Neural progenitor cell (in vitro differentiated cells): Measurements from ENCODE around the gene SIN3B. TPM values are rescaled to one million over a fixed set of nuclear protein-coding genes. Genes with fewer than 3 reads are reported as not detected.

Experiments
- DNase-seq: peaks from one replicate; pipeline ENCODE4 v3.0.0-alpha.2; 2016; ENCODE audit warnings: low spot score
- H2AFZ ChIP-seq: fragments of 200-600 bp; sonication (generic); replicated peaks from 2 replicates; pipeline ENCODE4 v1.6.1; 2016; ENCODE audit warnings: antibody characterized with exemption
- H3F3A ChIP-seq: fragments of 200-600 bp; sonication (generic); 2 replicates; pipeline ENCODE4 v1.6.1; 2016; ENCODE audit warnings: antibody characterized with exemption, low read depth
- H3K27ac ChIP-seq: fragments of 200-600 bp; sonication (generic); 2 replicates; pipeline ENCODE4 v1.5.1; 2016; ENCODE audit warnings: mild to moderate bottlenecking
- H3K27me3 ChIP-seq: fragments of 200-600 bp; sonication (generic); 2 replicates; pipeline ENCODE4 v1.6.1; 2016; ENCODE audit warnings: mild to moderate bottlenecking, moderate library complexity
- H3K36me3 ChIP-seq: fragments of 200-600 bp; sonication (generic); 2 replicates; pipeline ENCODE4 v1.5.1; 2016
- H3K4me1 ChIP-seq: fragments of 200-600 bp; sonication (generic); 2 replicates; pipeline ENCODE4 v1.6.1; 2016; ENCODE audit warnings: mixed run types
- H3K4me2 ChIP-seq: fragments of 200-600 bp; sonication (generic); 2 replicates; pipeline ENCODE4 v1.6.1; 2016
- H3K4me3 ChIP-seq: fragments of 200-600 bp; sonication (generic); 2 replicates; pipeline ENCODE4 v1.5.1; 2016
- H3K79me2 ChIP-seq: fragments of 200-600 bp; sonication (generic); 2 replicates; pipeline ENCODE4 v1.6.1; 2016; ENCODE audit warnings: low read depth
- H3K9ac ChIP-seq: fragments of 200-600 bp; sonication (generic); 2 replicates; pipeline ENCODE4 v1.6.1; 2016
- H3K9me3 ChIP-seq: fragments of 200-600 bp; sonication (generic); 2 replicates; pipeline ENCODE4 v1.5.1; 2016; ENCODE audit warnings: low read depth
- H4K20me1 ChIP-seq: fragments of 200-600 bp; sonication (generic); 2 replicates; pipeline ENCODE4 v1.6.1; 2016; ENCODE audit warnings: low read depth
- H3K27ac Mint-ChIP-seq: 3 replicates; pipeline ENCODE4 v1.8.0; 2021; ENCODE audit warnings: mixed read lengths
- H3K27me3 Mint-ChIP-seq: 2 replicates; pipeline ENCODE4 v1.8.0; 2022; ENCODE audit warnings: low read depth, mild to moderate bottlenecking, inconsistent platforms, moderate library complexity, mixed read lengths; ENCODE audit not compliant: insufficient read depth
- H3K36me3 Mint-ChIP-seq: 3 replicates; pipeline ENCODE4 v1.8.0; 2021; ENCODE audit warnings: mixed read lengths
- H3K4me1 Mint-ChIP-seq: 3 replicates; pipeline ENCODE4 v1.8.0; 2021; ENCODE audit warnings: mixed read lengths
- H3K4me3 Mint-ChIP-seq: 3 replicates; pipeline ENCODE4 v1.8.0; 2021; ENCODE audit warnings: mild to moderate bottlenecking, moderate library complexity, mixed read lengths
- H3K9me3 Mint-ChIP-seq: 3 replicates; pipeline ENCODE4 v1.8.0; 2020; ENCODE audit warnings: mixed read lengths
- CTCF ChIP-seq: fragments of 200-600 bp; sonication (generic); IDR thresholded peaks from 2 replicates; pipeline ENCODE4 v1.5.1; 2017; ENCODE audit warnings: antibody characterized with exemption, mild to moderate bottlenecking
- EZH2 ChIP-seq: fragments of 200-600 bp; sonication (generic); IDR thresholded peaks from 2 replicates; pipeline ENCODE4 v1.6.1; 2017; ENCODE audit warnings: antibody characterized with exemption, mild to moderate bottlenecking, moderate library complexity
- EZH2phosphoT487 ChIP-seq: fragments of 200-600 bp; sonication (generic); IDR thresholded peaks from 2 replicates; pipeline ENCODE4 v1.6.1; 2017; ENCODE audit warnings: antibody characterized with exemption
- total RNA-seq: library from RNA; depleted of rRNA; stranded (reverse); fragments of >200 nt; gene quantifications from 2 replicates; pipeline ENCODE4 v1.2.3, GENCODE V29; 2015; ENCODE audit warnings: low replicate concordance

SIN3B gene
- total RNA-seq, 1 donor from 2014 or later: 21.2 TPM

GRCh38 chr19:16807549-16808284 is 21.5 kb upstream of the SIN3B start:
- Histone ChIP-seq H3K4me3 (no peak overlapping the region), H4K20me1 (no peaks in the 10 kb centered on the region), H3F3A (no peaks in the 10 kb centered on the region), H3K9ac (no peak overlapping the region), H3K27ac (no peak overlapping the region), H2AFZ (no peak overlapping the region), H3K27me3 (no peaks in the 10 kb centered on the region), H3K9me3 (no peaks in the 10 kb centered on the region), H3K79me2 (no peaks in the 10 kb centered on the region), H3K4me1 (no peaks in the 10 kb centered on the region), H3K4me2 (no peak overlapping the region), H3K36me3 (no peaks in the 10 kb centered on the region)
- H3K9me3 Mint-ChIP-seq: no peaks in the 10 kb centered on the region
- no peak overlapping the region for H3K4me3 Mint-ChIP-seq
- H3K36me3 Mint-ChIP-seq: no peaks in the 10 kb centered on the region
- peaks cover 4% of the 10 kb centered on the region for H3K27me3 Mint-ChIP-seq
- TF ChIP-seq EZH2phosphoT487 (no peak), EZH2 (no peak)
- no peak for DNase-seq
- H3K4me1 Mint-ChIP-seq: peaks cover 8% of the 10 kb centered on the region
- no peak overlapping the region for H3K27ac Mint-ChIP-seq

DNA sequence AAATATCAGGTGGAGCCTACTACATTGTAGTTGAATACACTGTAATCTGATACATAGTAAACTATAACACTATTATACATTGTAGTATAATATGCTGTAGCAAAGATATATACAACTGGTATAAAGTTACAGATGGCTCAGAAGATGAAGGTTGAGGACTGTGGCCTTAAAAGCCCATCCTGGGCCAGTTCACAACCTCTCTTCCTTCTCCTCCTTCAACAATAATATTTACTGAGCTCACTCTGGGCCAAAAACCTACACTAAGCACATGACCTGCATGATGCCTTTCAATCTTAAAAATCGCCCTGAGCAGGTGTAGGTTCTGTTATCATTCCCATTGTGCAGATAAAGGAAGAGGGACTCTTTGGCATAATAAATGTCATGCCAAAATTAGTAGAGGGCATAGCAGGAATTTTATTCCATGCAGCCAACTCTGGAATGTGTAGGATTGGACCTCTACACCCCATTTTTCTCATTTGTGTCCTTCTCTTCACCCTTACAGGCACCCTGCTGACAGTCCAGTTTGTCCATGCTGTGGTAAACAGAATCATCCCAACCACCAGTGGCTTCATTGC is 14.6 kb upstream of the SIN3B start:
- TF ChIP-seq CTCF (no peak), EZH2phosphoT487 (no peak), EZH2 (no peak)
- no peak for DNase-seq
- H3K9me3 ChIP-seq: peaks cover 8% of the 10 kb centered on the region
- H3K4me1 ChIP-seq: no peaks in the 10 kb centered on the region
- no peaks in the 10 kb centered on the region for H3K27me3 ChIP-seq
- H3K4me2 ChIP-seq: no peak overlapping the region
- H4K20me1 ChIP-seq: no peaks in the 10 kb centered on the region
- peaks cover 10% of the 10 kb centered on the region for H3K4me1 Mint-ChIP-seq
- no peaks in the 10 kb centered on the region for H3K36me3 Mint-ChIP-seq
- no peak overlapping the region for H3K9ac ChIP-seq
- H2AFZ ChIP-seq: no peak overlapping the region
- H3K36me3 ChIP-seq: no peaks in the 10 kb centered on the region
- no peaks in the 10 kb centered on the region for H3K9me3 Mint-ChIP-seq
- no peaks in the 10 kb centered on the region for H3K27me3 Mint-ChIP-seq
- no peaks in the 10 kb centered on the region for H3F3A ChIP-seq
- no peak overlapping the region for H3K4me3 Mint-ChIP-seq
- no peak overlapping the region for H3K27ac ChIP-seq
- no peak overlapping the region for H3K4me3 ChIP-seq
- no peaks in the 10 kb centered on the region for H3K79me2 ChIP-seq
- no peak overlapping the region for H3K27ac Mint-ChIP-seq

- DNase-seq: no peak
- H3K4me1 Mint-ChIP-seq: peaks cover 16% of the 10 kb centered on the region
- Histone ChIP-seq H3K4me3 (no peak overlapping the region), H3K4me1 (peaks cover under 1% of the 10 kb centered on the region), H4K20me1 (no peaks in the 10 kb centered on the region), H3K9me3 (peaks cover 4% of the 10 kb centered on the region), H3K4me2 (no peak overlapping the region), H3K79me2 (no peaks in the 10 kb centered on the region), H2AFZ (no peak overlapping the region), H3K9ac (no peak overlapping the region), H3K27ac (no peak overlapping the region), H3K36me3 (no peaks in the 10 kb centered on the region), H3K27me3 (peaks cover 7% of the 10 kb centered on the region), H3F3A (no peaks in the 10 kb centered on the region)
- H3K4me3 Mint-ChIP-seq: no peak overlapping the region
- H3K9me3 Mint-ChIP-seq: no peaks in the 10 kb centered on the region
- no peaks in the 10 kb centered on the region for H3K36me3 Mint-ChIP-seq
- H3K27me3 Mint-ChIP-seq: peaks cover 2% of the 10 kb centered on the region
- no peak for TF ChIP-seq EZH2
- TF ChIP-seq CTCF: no peak
- no peak for TF ChIP-seq EZH2phosphoT487
- H3K27ac Mint-ChIP-seq: no peak overlapping the region
Observed at GRCh38 chr19:16820056-16820455, 9.1 kb upstream of the SIN3B start.

DNA sequence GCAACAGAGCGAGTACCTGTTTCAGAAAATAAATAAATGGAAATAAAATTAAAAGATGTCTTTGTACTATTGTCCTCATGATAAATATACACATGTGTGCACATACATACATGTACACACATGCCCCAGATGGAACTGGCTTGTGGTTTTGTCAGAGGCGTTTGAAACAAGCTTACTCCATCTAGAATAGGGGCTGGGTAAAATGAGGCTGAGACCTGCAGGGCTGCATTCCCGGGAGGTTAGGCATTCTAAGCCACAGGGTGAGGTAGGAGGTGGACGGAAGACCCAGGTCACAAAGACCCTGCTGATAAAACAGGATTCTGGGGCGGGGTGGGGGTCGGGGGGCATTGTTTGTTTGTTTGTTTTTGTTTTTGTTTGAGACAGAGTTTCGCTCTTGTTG is 8.1 kb upstream of the SIN3B start:
- Histone ChIP-seq H3K4me1 (peaks cover 4% of the 10 kb centered on the region), H3K4me2 (no peak overlapping the region), H4K20me1 (no peaks in the 10 kb centered on the region), H2AFZ (no peak overlapping the region), H3K36me3 (no peaks in the 10 kb centered on the region), H3K4me3 (no peak overlapping the region), H3K9ac (no peak overlapping the region), H3F3A (no peaks in the 10 kb centered on the region), H3K79me2 (no peaks in the 10 kb centered on the region), H3K27ac (no peak overlapping the region), H3K27me3 (peaks cover 17% of the 10 kb centered on the region), H3K9me3 (no peaks in the 10 kb centered on the region)
- no peak for DNase-seq
- Mint-ChIP-seq H3K36me3 (no peaks in the 10 kb centered on the region), H3K4me1 (peaks cover 22% of the 10 kb centered on the region), H3K4me3 (no peak overlapping the region), H3K9me3 (no peaks in the 10 kb centered on the region), H3K27ac (no peak overlapping the region), H3K27me3 (peaks cover 4% of the 10 kb centered on the region)
- TF ChIP-seq EZH2 (no peak), EZH2phosphoT487 (no peak), CTCF (no peak)
